HG03571 (cell line): ENCODE results near the gene METTL3.

Source experiments
- ATAC-seq: cut with Tn5 transposase; IDR thresholded peaks from one replicate; pipeline ENCODE4 v1.9.1; 2021; ENCODE audit not compliant: unreplicated experiment

METTL3 gene

GRCh38 chr14:21527318-21527679, 16.2 kb upstream of the METTL3 start:
- ATAC-seq: no peak

GRCh38 chr14:21526672-21527317, 15.7 kb upstream of the METTL3 start:
- ATAC-seq: no peak

DNA sequence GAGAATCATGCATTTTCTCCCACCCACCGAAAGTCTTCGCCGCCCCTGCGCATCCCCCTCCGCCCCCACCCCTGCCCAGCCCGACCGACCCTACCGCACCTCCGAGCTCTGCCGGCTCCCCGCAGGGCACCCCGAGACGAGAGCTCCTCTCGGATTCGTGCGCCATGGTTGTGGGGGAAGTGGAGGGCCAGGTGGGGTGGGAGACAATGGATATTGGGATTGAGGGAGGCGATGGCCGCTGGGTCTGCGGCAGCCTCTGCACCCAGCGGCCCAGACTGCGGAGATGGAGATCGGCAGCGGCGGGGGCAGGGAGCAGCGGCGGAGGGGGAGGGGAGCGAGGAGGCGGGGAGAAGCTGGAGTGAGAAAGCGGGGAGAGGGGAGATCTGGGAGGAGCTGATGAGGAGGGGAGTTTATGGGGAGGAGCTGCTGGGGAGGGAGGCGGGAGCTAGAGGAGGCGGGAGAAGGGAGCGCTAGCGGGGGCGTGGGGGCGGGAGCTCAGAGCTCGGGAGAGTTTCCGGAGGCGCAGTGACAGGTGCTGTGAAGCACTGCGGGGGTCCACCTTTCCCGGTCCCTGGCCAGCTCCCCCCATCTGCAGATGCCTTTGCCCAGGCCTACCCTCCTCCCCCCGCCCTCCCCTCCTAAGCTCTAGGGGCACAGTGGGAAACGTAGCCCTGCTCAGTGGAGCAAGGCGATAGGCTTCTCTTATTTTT, 15.0 kb upstream of the METTL3 start, which contains the start of gene SALL2:
Gene SALL2, minus strand, starts transcription at position 385 of the 710 bp plus-strand sequence. Its CDS starts 219 bp downstream, at position 166.
- no peak for ATAC-seq

- ATAC-seq: no peak
These were observed 14.4 kb upstream of the METTL3 start for GRCh38 chr14:21525571-21525961.

DNA sequence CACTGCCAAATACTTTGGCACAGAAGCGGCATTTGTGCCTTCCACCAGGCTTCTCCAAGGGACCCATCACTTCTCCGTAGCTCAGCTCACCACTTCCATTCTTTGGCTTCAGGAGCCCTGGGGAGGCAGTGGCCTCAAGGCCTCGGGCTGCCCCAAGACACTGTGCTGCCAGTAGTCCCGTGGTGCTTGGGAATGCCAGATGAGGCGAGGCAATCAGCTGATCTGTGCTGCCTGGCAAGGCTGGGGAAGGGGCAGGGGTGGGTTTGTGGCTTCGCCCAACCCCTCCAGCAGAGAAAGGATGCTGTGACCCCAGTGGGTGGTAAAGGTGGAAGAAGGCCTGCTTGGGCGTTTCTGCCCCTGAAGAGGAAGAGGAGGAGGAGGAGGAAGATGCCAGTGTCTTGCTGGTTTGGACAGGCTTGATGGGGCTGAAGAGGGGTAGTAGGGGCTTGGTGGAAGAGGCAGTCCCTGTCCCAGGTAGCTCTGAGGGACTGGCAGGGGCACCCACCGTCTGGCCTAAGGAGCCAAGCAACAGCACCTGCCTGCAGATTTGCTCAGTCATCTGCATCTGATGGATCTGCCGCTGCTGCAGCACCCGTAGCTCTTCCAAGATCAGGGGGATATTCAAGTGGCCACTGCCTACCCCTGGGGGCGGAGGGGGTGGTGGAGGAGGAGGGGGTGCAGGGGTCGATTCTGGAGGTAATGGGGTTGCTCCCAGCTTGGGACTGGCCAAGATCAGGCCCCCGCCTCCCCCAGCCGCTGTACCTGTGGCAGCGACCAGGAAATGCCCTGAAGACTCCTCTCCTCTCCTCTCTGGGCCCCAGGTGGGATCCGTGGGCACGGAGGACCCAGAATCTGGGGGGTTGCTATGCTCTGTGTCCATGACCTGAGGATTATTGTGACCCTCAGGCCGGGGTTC, 13.7 kb upstream of the METTL3 start:
- ATAC-seq: no peak

DNA sequence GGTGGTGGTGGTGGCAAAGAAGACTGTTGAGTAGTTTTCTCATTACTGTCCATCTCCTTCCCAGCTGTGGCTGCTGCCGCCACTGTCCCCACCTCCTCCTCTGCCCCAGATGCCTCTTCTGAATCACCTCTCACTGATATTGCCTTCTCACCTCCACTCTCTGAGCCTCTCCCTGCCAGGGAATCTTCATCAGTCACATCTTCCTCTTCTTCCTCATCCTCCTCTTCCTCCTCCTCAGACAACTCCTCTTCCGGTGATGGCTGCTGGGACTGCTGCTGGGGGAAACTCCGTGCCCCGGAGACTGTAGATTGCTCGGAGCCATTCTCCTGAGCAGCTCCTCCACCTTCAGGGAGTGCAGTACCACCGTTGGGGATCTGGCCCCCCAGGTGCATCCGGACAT, 12.1 kb upstream of the METTL3 start:
- ATAC-seq: no peak

- no peak for ATAC-seq
These were observed 10.4 kb upstream of the METTL3 start for GRCh38 chr14:21521501-21521900.

GRCh38 chr14:21520767-21521166, 9.6 kb upstream of the METTL3 start:
- ATAC-seq: no peak

GRCh38 chr14:21518725-21519124, 7.6 kb upstream of the METTL3 start:
- ATAC-seq: no peak

GRCh38 chr14:21514341-21514740, 3.2 kb upstream of the METTL3 start:
- ATAC-seq: no peak

- ATAC-seq: no peak
These were observed 1.6 kb downstream of the METTL3 start for GRCh38 chr14:21509432-21510143.

- no peak for ATAC-seq
These were observed 4.6 kb downstream of the METTL3 start for GRCh38 chr14:21506557-21506956.

DNA sequence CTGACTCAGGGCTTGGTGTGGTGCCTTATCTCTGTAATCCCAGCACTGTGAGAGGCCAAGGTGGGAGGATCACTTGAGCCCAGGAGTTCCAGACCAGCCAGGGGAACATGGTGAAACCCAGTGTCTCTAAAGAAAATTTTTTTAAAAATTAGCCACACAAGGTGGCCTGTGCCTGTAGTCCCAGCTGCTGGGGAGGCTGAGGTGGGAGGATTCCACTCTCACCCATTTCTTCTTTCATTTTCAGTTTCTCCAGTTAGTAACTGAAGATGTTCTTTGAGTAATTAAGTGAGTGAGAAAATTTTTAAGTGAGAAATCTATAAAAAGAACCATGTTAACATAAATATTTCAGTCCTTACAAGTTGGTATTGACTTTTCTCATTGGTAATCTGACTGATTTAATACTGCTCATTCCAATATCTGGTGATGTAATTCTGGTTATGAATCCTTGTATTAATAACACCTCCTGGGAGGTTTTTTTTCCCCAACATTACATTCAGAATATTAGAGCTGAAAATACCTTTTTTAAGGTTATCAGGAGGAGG, 6.1 kb downstream of the METTL3 start:
- peak; percentile 56 for ATAC-seq

GRCh38 chr14:21503376-21503775, 7.8 kb downstream of the METTL3 start:
- no peak for ATAC-seq

DNA sequence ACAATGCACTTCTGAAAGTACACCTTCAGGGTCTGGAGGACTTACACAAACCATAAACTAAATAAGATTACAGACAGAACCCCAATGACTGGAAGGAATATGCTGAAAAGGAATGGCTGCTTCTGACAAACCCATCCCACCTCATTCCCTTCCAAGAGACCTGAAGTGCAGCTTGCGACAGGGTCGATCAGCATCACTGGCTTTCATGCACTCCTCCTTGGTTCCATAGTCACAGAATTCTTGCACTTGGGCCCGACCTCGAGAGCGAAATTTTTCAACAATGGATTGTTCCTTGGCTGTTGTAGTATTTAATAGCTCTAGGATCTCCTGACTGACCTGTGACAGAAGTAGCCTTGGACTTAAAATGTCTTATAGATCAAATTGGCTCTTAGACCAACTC, 9.6 kb downstream of the METTL3 start:
- ATAC-seq: no peak

GRCh38 chr14:21498540-21499526, 12.3 kb downstream of the METTL3 start:
- no peak for ATAC-seq

DNA sequence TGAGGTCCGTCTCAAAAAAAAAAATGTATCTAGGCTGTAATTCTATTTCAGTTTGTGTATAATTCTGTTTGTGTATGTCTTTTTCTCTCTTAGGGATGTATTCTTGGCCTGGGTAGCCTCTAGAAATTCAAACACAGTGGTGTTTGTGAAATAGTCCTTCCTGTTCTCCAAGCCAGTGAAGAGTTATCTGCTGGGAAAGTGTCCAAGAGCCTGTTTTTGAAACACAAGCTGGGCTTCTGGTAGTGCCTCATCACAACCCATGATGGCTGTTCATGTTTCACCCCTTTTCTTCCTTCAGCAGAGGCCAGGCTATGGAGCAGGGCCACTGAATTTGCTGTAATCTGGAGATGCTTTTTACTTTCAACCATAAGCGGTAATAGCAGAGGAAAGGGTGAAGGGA, 14.7 kb downstream of the METTL3 start:
- ATAC-seq: no peak

GRCh38 chr14:21494902-21495762, 16.0 kb downstream of the METTL3 start:
- no peak for ATAC-seq

- ATAC-seq: no peak
These were observed 24.5 kb downstream of the METTL3 start for GRCh38 chr14:21486640-21487087.
